HG03025 (cell line): ENCODE measurements around the gene ASTL.
A peak's percentile ranks its signal among the peaks of the same experiment; 100 is the strongest.
"Not testable (repeated sequence)": the region's sequence is repeated elsewhere in the genome, so short reads cannot be mapped to it uniquely, and the experiment has no call there.

ENCODE experiments used
- ATAC-seq: cut with Tn5 transposase; IDR thresholded peaks from one replicate; pipeline ENCODE4 v1.9.1; 2021; ENCODE audit warnings: mild to moderate bottlenecking, moderate library complexity; ENCODE audit not compliant: unreplicated experiment, low FRiP score

The ASTL gene

DNA sequence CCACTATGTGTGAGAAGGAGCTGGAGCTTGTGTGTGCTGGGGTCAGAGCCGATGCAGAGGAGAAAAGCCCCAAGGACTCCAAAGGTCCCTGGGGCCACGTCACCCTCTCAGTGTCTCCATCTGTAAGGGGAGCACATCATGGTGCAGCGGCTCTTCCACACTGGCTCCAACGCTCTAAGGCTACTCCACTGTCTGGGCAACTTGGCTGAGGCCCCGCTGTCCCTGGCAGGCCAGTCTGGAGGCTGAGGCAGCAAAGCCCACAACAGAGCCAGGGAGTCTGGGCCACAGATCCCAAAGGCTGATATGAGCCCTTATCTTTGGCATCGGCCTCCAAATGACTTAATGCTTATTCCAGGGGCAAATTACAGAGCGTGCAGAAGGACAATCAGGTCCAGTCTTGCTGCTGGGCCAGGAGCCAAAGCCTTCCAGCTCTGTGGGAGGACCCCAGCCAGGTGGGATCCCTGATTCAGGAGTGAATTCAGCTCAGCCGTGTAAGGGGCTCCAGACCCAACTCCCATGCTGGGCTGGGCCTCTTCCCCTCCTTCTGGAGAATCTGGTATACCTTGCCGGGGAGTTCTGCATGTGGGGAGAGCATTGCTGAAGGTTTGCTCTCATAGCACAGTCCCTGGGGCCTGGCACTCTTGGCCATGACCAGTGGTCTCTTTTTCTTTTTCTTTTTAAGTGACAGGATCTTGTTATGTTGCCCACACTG is 8.7 kb upstream of the ASTL start:
- no peak for ATAC-seq

- no peak for ATAC-seq
Observed at GRCh38 chr2:96146153-96146880, 8.0 kb upstream of the ASTL start.

GRCh38 chr2:96145848-96146152 is 7.5 kb upstream of the ASTL start:
- no peak for ATAC-seq

GRCh38 chr2:96145036-96145847 is 6.9 kb upstream of the ASTL start, which contains the start of gene DUSP2:
Gene DUSP2 (minus strand): TSS chr2:96145440. CDS start chr2:96145354, 86 bp downstream.
- ATAC-seq, result peak; percentile 54

GRCh38 chr2:96144481-96145035 is 6.3 kb upstream of the ASTL start:
- ATAC-seq, result peak; percentile 3

DNA sequence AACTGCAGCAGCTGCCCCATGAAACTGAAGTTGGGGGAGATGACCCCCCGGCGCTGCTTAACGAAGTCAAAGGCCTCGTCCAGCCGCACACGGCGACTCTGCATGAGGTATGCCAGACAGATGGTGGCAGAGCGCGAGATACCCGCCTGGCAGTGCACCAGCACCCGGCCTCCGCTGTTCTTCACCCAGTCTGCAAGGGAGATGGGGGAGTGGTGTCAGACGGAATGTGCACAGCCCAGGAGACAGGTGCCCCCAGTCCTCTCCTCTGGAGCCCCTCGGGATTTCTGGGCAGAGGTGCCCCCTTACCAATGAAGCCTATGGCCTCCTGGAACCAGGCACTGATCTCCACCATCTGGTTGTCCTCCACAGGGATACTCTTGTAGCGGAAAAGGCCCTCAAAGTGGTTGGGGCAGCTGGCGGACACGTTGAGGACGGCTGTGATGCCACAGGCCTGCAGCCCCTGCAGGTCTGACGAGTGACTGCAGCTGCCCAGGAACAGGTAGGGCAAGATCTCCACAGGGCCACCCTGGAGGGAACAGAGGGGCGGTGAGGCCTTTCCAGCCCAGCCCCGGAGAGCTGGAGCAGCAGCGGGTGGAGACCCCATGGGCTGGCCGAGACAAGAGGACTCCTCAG is 5.7 kb upstream of the ASTL start:
- ATAC-seq, result no peak

DNA sequence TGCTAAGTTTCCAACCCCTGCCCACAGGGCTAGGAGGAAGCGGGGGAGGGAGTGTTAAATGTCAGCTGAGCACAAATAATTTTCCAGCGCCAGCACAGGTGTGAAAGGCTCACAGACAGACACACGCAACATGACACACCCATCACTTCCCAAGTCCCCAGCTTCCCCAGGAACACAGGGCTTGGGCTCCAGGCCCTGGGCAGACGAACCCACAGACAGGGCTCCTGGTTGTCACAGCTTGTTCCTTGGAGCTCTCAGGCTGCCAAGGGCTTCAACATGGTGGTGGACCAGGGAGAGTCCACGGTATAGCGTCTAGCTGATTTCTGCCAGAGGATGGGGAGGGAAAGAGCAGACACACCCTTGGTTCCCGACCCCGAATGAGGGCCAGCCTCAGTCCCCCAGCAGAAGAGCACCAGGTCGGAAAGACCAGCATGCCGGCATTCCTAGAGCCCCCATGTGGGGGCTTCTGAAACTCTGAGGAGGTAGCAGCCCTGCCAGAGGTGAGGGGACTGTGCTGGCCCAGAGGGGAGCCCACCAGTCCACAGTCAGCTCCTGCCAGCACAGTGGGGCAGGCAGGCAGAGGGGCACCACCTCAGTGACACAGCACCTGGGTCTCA is 5.0 kb upstream of the ASTL start:
- ATAC-seq, result no peak

- ATAC-seq, result no peak
Observed at GRCh38 chr2:96142217-96143113, 4.2 kb upstream of the ASTL start.

DNA sequence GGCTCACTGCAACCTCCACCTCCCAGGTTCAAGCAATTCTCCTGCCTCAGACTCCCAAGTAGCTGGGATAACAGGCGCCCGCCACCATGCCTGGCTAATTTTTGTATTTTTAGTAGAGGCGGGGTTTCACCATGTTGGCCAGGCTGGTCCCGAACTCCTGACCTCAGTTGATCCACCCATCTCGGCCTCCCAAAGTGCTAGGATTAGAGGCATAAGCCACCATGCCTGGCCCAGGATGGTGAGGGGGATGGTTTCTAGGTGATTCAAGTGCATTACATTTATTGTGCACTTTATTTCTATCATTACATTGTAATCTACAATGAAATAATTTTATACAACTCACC is 3.3 kb upstream of the ASTL start:
- not testable (repeated sequence) for ATAC-seq

DNA sequence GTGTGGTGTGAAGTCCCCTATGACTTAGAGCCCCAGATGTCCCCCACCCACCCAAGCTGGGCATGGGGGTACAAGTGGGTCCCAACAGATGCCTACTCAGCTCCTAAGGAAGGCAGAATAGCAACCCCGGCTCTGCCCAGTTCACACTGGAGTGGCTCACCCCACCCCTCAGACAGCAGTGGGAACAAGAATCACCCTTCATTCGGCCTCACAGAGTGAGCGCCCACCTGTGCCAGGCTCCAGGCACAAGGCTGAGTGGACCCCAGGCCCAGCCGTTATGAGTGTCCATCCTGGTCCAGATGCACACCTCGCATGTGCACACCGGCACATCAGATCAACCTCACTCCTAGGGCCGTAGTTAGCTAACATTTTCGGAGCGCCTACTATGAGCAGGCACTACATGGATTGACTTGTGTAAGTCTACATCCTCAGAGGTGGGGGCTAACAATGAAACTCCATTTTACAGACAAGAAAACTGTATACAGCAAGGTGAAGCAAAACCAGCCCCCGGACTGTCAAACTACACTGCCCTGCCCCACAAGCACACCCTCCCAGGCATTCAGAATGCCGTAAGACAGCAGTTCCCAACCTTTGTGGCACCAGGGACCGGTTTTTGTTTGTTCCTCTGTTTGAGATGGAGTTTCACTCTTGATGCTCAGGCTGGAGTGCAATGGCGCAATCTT is 2.8 kb upstream of the ASTL start:
- ATAC-seq, result no peak

GRCh38 chr2:96139181-96139758 is 968 bp upstream of the ASTL start:
- no peak for ATAC-seq

GRCh38 chr2:96137321-96138178 is 752 bp downstream of the ASTL start:
- ATAC-seq, result no peak

- no peak for ATAC-seq
Observed at GRCh38 chr2:96136129-96136720, 2.1 kb downstream of the ASTL start.

GRCh38 chr2:96135621-96136020 is 2.7 kb downstream of the ASTL start:
- no peak for ATAC-seq

DNA sequence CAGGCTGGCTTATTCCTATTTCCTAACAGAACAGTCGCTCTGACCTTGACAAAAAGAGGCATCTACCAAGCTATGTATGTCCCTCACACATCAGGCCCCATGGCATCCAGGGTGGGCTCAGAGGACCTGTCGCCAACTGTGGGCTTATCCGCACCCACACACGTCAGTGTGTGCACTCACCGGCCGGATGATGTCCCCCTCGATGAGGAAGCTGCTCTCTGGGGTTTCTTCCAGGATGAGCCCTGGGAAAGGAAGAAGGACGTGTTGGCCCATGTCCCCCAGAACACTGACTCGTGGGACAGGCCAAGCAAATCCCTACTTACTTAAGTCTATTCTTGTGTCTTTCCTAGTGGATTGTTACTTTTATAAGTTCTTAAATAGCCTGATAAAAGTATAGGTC is 3.1 kb downstream of the ASTL start:
- no peak for ATAC-seq

DNA sequence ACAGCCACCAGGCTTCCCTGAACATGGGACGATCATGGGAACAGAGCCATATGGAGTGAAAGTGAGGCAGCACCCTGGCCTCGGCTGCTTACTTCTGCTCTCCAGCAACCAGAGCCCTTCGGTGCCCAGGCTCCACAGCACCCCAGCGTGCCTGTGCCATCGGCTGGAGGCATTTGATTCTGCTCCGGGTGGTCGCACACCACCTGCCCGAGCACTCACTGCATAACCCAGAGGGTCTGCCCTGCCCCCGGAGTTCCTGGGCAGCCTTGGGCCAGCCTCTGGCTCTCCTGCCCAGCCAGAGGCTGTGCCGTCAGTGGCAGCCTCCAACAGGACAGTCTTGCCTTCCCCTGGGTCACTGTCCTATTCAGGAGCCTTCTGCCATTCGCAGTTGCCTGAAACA is 3.9 kb downstream of the ASTL start:
- ATAC-seq, result no peak
